Smooth muscle cell (in vitro differentiated cells): ENCODE measurements around the gene IMMP1L. TPM values are rescaled to one million over a fixed set of nuclear protein-coding genes. Genes with fewer than 3 reads are reported as not detected.

Experiments used
- DNase-seq: peaks from one replicate; lab custom pipeline; 2025; ENCODE audit not compliant: unreplicated experiment; lab: John Stamatoyannopoulos, UW
- H2AFZ ChIP-seq: fragments of 200-600 bp; sonication (generic); 2 replicates; pipeline ENCODE4 v1.6.0; 2016; ENCODE audit warnings: antibody characterized with exemption, low read depth, mild to moderate bottlenecking
- H3F3A ChIP-seq: fragments of 200-600 bp; sonication (generic); 2 replicates; pipeline ENCODE4 v1.6.0; 2017; ENCODE audit warnings: antibody characterized with exemption, low read depth
- H3K27ac ChIP-seq: fragments of 200-600 bp; sonication (generic); 2 replicates; pipeline ENCODE4 v1.5.1; 2016; ENCODE audit warnings: low read depth, mild to moderate bottlenecking
- H3K27me3 ChIP-seq: fragments of 200-600 bp; sonication (generic); 2 replicates; pipeline ENCODE4 v1.6.1; 2016; ENCODE audit warnings: low read depth, mild to moderate bottlenecking
- H3K36me3 ChIP-seq: fragments of 200-600 bp; sonication (generic); 2 replicates; pipeline ENCODE4 v1.5.1; 2016; ENCODE audit warnings: low read depth
- H3K4me1 ChIP-seq: fragments of 200-600 bp; sonication (generic); 2 replicates; pipeline ENCODE4 v1.5.1; 2016; ENCODE audit warnings: low read depth
- H3K4me2 ChIP-seq: fragments of 200-600 bp; sonication (generic); 2 replicates; pipeline ENCODE4 v1.6.0; 2016; ENCODE audit warnings: mild to moderate bottlenecking
- H3K4me3 ChIP-seq: fragments of 200-600 bp; sonication (generic); 2 replicates; pipeline ENCODE4 v1.5.1; 2016; ENCODE audit warnings: mild to moderate bottlenecking
- H3K79me2 ChIP-seq: fragments of 200-600 bp; sonication (generic); 2 replicates; pipeline ENCODE4 v1.6.0; 2016; ENCODE audit warnings: low read depth, mild to moderate bottlenecking
- H3K9ac ChIP-seq: fragments of 200-600 bp; sonication (generic); 2 replicates; pipeline ENCODE4 v1.6.0; 2016; ENCODE audit warnings: low read depth
- H3K9me3 ChIP-seq: fragments of 200-600 bp; sonication (generic); replicated peaks from 2 replicates; pipeline ENCODE4 v1.5.1; 2016; ENCODE audit warnings: low read depth
- H4K20me1 ChIP-seq: fragments of 200-600 bp; sonication (generic); 2 replicates; pipeline ENCODE4 v1.6.0; 2016; ENCODE audit warnings: low read depth
- WGBS: methylation state at CpG from one replicate; pipeline ENCODE4 v1.1.7; 2016; ENCODE audit warnings: low lambda C conversion rate; 5-methylcytosine and 5-hydroxymethylcytosine counted together
- polyA plus RNA-seq: library from polyadenylated mRNA; unstranded; fragments of >200 nt; fragmentation: Nextera tagmentation; extraction: Ambion mirVana; gene quantifications from 2 replicates; pipeline ENCODE4 v1.2.1, GENCODE V29; 2016
- total RNA-seq: library from RNA; depleted of rRNA; stranded (reverse); fragments of >200 nt; gene quantifications from 2 replicates; pipeline ENCODE4 v1.2.3, GENCODE V29; 2014
- TF ChIP-seq, protein P1 (sequence below): fragments of 200-600 bp; sonication (generic); IDR thresholded peaks from 2 replicates; pipeline ENCODE4 v1.5.1; 2017; ENCODE audit warnings: borderline replicate concordance, mild to moderate bottlenecking, antibody characterized with exemption; ENCODE audit not compliant: insufficient read depth, poor library complexity, severe bottlenecking

The IMMP1L gene
- total and polyA plus RNA-seq, 2 experiments from 2014 or later = 11.8 to 32.2 TPM

DNA sequence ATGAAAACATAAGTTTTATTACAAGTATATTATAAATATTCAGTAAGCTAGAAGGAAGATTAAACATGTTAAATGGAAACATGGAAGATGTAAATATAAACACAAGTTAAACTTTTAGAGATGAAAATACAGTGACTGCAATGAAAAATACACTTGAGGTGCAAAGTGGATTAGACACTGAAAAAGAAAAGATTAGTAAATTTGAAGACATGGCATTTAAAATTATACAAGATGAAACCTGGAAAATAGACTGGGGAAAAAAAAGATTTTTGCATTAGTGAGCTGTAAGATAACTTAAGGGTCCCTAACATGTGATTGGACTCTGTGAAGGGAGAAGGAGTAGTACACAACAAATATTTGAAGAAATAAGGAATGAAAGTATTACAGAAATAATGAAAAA is 33.4 kb upstream of the IMMP1L start:
- TF ChIP-seq, protein P1, sequence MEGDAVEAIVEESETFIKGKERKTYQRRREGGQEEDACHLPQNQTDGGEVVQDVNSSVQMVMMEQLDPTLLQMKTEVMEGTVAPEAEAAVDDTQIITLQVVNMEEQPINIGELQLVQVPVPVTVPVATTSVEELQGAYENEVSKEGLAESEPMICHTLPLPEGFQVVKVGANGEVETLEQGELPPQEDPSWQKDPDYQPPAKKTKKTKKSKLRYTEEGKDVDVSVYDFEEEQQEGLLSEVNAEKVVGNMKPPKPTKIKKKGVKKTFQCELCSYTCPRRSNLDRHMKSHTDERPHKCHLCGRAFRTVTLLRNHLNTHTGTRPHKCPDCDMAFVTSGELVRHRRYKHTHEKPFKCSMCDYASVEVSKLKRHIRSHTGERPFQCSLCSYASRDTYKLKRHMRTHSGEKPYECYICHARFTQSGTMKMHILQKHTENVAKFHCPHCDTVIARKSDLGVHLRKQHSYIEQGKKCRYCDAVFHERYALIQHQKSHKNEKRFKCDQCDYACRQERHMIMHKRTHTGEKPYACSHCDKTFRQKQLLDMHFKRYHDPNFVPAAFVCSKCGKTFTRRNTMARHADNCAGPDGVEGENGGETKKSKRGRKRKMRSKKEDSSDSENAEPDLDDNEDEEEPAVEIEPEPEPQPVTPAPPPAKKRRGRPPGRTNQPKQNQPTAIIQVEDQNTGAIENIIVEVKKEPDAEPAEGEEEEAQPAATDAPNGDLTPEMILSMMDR = no peak
- Histone ChIP-seq H3K27me3 (no peaks in the 10 kb centered on the region), H2AFZ (no peak overlapping the region), H3K4me3 (no peak overlapping the region), H4K20me1 (no peaks in the 10 kb centered on the region), H3F3A (no peaks in the 10 kb centered on the region), H3K9ac (no peak overlapping the region), H3K4me2 (no peak overlapping the region), H3K36me3 (peaks cover 27% of the 10 kb centered on the region), H3K27ac (no peak overlapping the region), H3K4me1 (no peaks in the 10 kb centered on the region), H3K79me2 (no peaks in the 10 kb centered on the region), H3K9me3 (peaks cover 8% of the 10 kb centered on the region)
- no peak for DNase-seq

DNA sequence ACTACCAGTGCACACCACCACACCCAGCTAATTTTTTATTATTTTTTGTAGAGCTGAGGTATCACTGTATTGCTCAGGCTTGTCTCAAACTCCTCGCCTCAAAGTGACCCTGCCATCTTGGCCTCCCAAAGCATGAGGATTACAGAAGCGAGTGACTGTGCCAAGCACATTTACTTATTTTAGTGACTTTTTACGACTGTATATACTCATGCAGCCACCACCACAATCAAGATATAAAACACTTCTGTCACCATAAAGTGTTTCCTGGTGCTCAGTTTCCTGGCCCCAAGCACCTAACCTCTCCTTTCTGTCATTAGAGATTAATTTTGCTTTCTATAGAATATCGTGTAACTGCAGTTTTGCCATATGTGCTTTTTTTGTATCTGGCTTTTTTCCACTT is 26.1 kb upstream of the IMMP1L start:
- H3K9me3 ChIP-seq = no peaks in the 10 kb centered on the region
- no peak overlapping the region for H3K27ac ChIP-seq
- H3F3A ChIP-seq = no peaks in the 10 kb centered on the region
- H3K36me3 ChIP-seq = no peaks in the 10 kb centered on the region
- H3K4me1 ChIP-seq = no peaks in the 10 kb centered on the region
- TF ChIP-seq, protein P1 = no peak
- no peak for DNase-seq
- H3K4me3 ChIP-seq = no peak overlapping the region
- no peaks in the 10 kb centered on the region for H3K27me3 ChIP-seq
- H3K4me2 ChIP-seq = no peak overlapping the region
- H3K79me2 ChIP-seq = no peaks in the 10 kb centered on the region
- no peak overlapping the region for H3K9ac ChIP-seq
- H4K20me1 ChIP-seq = no peaks in the 10 kb centered on the region
- H2AFZ ChIP-seq = no peak overlapping the region
- WGBS = 98% methylated on average over 4 of the region's 4 CpGs

DNA sequence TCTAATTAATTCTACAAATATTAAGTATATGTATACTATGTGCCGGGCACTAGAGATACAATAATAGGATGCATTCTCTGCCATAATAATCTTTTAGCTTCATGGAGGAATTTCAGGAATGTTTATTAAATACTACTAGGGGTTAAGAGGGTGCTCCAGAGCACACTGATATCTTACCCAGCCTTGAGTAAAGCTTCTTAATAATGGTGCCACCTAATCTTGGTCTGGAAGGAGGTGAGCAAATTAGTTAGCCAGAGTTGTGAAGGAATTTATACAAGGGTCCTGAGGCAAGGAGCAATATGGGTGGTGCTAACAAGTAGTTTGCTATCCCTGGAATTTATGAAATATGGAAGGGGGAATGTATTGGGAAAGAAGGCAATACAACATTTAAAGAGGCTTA is 21.9 kb upstream of the IMMP1L start:
- no peaks in the 10 kb centered on the region for H3K27me3 ChIP-seq
- DNase-seq = no peak
- H3K36me3 ChIP-seq = no peaks in the 10 kb centered on the region
- H3K4me1 ChIP-seq = no peaks in the 10 kb centered on the region
- H3K4me2 ChIP-seq = no peak overlapping the region
- H3K4me3 ChIP-seq = no peak overlapping the region
- no peaks in the 10 kb centered on the region for H3F3A ChIP-seq
- H2AFZ ChIP-seq = no peak overlapping the region
- no peaks in the 10 kb centered on the region for H3K9me3 ChIP-seq
- no peak overlapping the region for H3K27ac ChIP-seq
- H3K9ac ChIP-seq = no peak overlapping the region
- TF ChIP-seq, protein P1 = no peak
- no peaks in the 10 kb centered on the region for H3K79me2 ChIP-seq
- 92% methylated on average over 1 of the region's 1 CpG for WGBS
- no peaks in the 10 kb centered on the region for H4K20me1 ChIP-seq

DNA sequence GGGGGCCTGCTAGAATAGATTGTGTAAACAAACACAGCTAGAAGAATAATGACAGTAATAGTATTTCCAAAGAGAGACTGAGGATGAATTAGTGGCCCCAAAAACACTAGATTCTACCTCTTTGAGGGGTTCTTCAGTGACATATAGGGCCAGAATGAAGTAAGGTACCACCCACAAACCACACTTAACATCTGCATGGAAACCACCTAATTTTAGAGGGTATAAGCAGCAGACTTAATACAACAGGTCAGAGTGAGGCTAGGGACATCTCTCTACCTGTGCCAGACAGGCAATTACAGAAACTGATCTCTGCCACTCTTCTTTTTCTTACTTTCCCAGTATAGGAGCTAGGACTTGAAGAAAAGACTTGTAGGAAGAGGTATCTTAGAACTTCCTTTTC is 20.3 kb upstream of the IMMP1L start:
- TF ChIP-seq, protein P1 = no peak
- no peaks in the 10 kb centered on the region for H3K9me3 ChIP-seq
- H3K27ac ChIP-seq = no peak overlapping the region

More for the DNA sequence above, 20.3 kb upstream of the IMMP1L start:
- no peaks in the 10 kb centered on the region for H4K20me1 ChIP-seq
- H3K4me3 ChIP-seq = no peak overlapping the region
- no peaks in the 10 kb centered on the region for H3F3A ChIP-seq
- no peaks in the 10 kb centered on the region for H3K4me1 ChIP-seq
- H3K36me3 ChIP-seq = no peaks in the 10 kb centered on the region
- H3K27me3 ChIP-seq = no peaks in the 10 kb centered on the region
- no peak overlapping the region for H3K4me2 ChIP-seq
- no peaks in the 10 kb centered on the region for H3K79me2 ChIP-seq
- no peak overlapping the region for H3K9ac ChIP-seq
- no peak overlapping the region for H2AFZ ChIP-seq
- no peak for DNase-seq
